ENCODE measurements around the gene TMEM132E. TPM values are rescaled to one million over a fixed set of nuclear protein-coding genes. Genes with fewer than 3 reads are reported as not detected.

Gene TMEM132E
- total and polyA plus RNA-seq, 10 of the 15 experiments (the other 5 are each of a cell fraction or from before 2014, with no cell fraction given) = not detected

- BruUV-seq (replicated peaks) = no TSS peak
- Histone ChIP-seq H3K27ac (ENCODE audit: control insufficient read depth, insufficient read depth) (no peak overlapping the region), H3K79me2 (ENCODE audit: control insufficient read depth, insufficient read depth, low read length) (no peaks in the 10 kb centered on the region), H3K4me2 (ENCODE audit: control insufficient read depth, insufficient read depth) (no peak overlapping the region), H3K4me1 (ENCODE audit: control insufficient read depth, insufficient read depth, low read length) (no peaks in the 10 kb centered on the region), H3K4me3 (no peak overlapping the region), H3K36me3 (ENCODE audit: control insufficient read depth in 2 of 2, insufficient read depth in 2 of 2, low read length in 1 of 2) (no peaks in the 10 kb centered on the region), H3K9me3 (replicated peaks; ENCODE audit: control insufficient read depth, insufficient read depth, low read length) (no peaks in the 10 kb centered on the region), H2AFZ (ENCODE audit: control insufficient read depth, low read depth, low read length) (no peak overlapping the region), H3K9ac (ENCODE audit: control insufficient read depth, insufficient read depth, low read length) (no peak overlapping the region), H4K20me1 (ENCODE audit: control insufficient read depth, insufficient read depth) (no peaks in the 10 kb centered on the region), H3K27me3 (replicated peaks in 1 of 2; ENCODE audit: control insufficient read depth in 2 of 2, insufficient read depth in 2 of 2, low read length in 1 of 2) (peaks cover 3 to 10% of the 10 kb centered on the region in 2 experiments; a peak in 3 of 4 replicates)
- DNase-seq (ENCODE audit: low read depth, low spot score) (no peak), ATAC-seq (no peak), FAIRE-seq (no peak)
- in situ Hi-C loops (cut with MboI) = loop anchor here (5.0 kb wide), 1 partner anchor 218 kb away; no protein-coding TSS in a partner anchor
- ChIA-PET POLR2A (no interaction called here), RAD21 (ENCODE audit: unreplicated experiment) (no interaction called here), SMC1A (ENCODE audit: uncharacterized antibody, unreplicated experiment) (no interaction called here), CTCF (interaction anchor here (1.1 to 1.4 kb wide), 2 partner anchors 96 to 98 kb away, joined by 3 to 4 read pairs; no protein-coding TSS in a partner anchor)
- 42% methylated on average over 6 of the region's 6 CpGs for WGBS (ENCODE audit: insufficient coverage, insufficient replicate concordance, low lambda C conversion rate, missing lambda C conversion rate)
- intact Hi-C loops (cut with micrococcal nuclease; ENCODE audit: unreplicated experiment) = no loop called here
- TF ChIP-seq KAT2A (conservative IDR thresholded peaks at IDR 0.05; ENCODE audit: control insufficient read depth, low read depth, low read length) = no peak
- no peak for TF ChIP-seq GABPA (IDR thresholded peaks at IDR 0.05; ENCODE audit: low read depth)
- TF ChIP-seq YY1 (IDR thresholded peaks at IDR 0.05; ENCODE audit: low read depth, low read length) = no peak
- TF ChIP-seq SPI1 (IDR thresholded peaks at IDR 0.05; ENCODE audit: borderline replicate concordance, insufficient read depth, low read depth, low read length) = no peak
- no peak for TF ChIP-seq RAD51 (IDR thresholded peaks at IDR 0.05)
- TF ChIP-seq ZNF592 (IDR thresholded peaks at IDR 0.05) = no peak
- no peak for TF ChIP-seq CBX3 (IDR thresholded peaks at IDR 0.05; ENCODE audit: borderline replicate concordance, low read depth)
- no peak for TF ChIP-seq ZNF687 (IDR thresholded peaks at IDR 0.05)
- no peak for TF ChIP-seq RAD21 (IDR thresholded peaks at IDR 0.05; ENCODE audit: insufficient read depth, low read depth, low read length)
- TF ChIP-seq FOXK2 (IDR thresholded peaks at IDR 0.05) = no peak
- no peak for TF ChIP-seq MXI1 (IDR thresholded peaks at IDR 0.05; ENCODE audit: low read depth, low read length)
- no peak for TF ChIP-seq FOXM1 (IDR thresholded peaks at IDR 0.05; ENCODE audit: low read depth, low read length)
- no peak for TF ChIP-seq PAX5 (IDR thresholded peaks at IDR 0.05; ENCODE audit: borderline replicate concordance, low read depth, low read length)
These were observed 60.5 kb downstream of the TMEM132E start for GRCh38 chr17:34639706-34640425.

Data from GM12878 (cell line).